BLaER1 (cell line): ENCODE data around the gene BRD8.

Experiments
- H3K27ac ChIP-seq: shearing (Covaris generic); formaldehyde crosslinking; 2 replicates; pipeline ENCODE4 v1.8.1; 2022
- H3K27me3 ChIP-seq: shearing (Covaris generic); formaldehyde crosslinking; 2 replicates; pipeline ENCODE4 v1.8.1; 2022
- H3K36me3 ChIP-seq: shearing (Covaris generic); formaldehyde crosslinking; 2 replicates; pipeline ENCODE4 v1.8.1; 2022
- H3K4me1 ChIP-seq: shearing (Covaris generic); formaldehyde crosslinking; 2 replicates; pipeline ENCODE4 v1.8.1; 2022
- H3K4me2 ChIP-seq: shearing (Covaris generic); formaldehyde crosslinking; 2 replicates; pipeline ENCODE4 v1.8.1; 2022
- H3K4me3 ChIP-seq: shearing (Covaris generic); formaldehyde crosslinking; 2 replicates; pipeline ENCODE4 v1.8.1; 2022
- H3K9ac ChIP-seq: shearing (Covaris generic); formaldehyde crosslinking; 2 replicates; pipeline ENCODE4 v1.8.1; 2022
- H3K9me3 ChIP-seq: shearing (Covaris generic); formaldehyde crosslinking; 2 replicates; pipeline ENCODE4 v1.8.1; 2022
- H4K20me1 ChIP-seq: shearing (Covaris generic); formaldehyde crosslinking; 2 replicates; pipeline ENCODE4 v1.8.1; 2022
- Cebpa-rat ChIP-seq: shearing (Covaris generic); IDR thresholded peaks from 2 replicates; pipeline ENCODE4 v1.8.1; 2022

Gene BRD8

DNA sequence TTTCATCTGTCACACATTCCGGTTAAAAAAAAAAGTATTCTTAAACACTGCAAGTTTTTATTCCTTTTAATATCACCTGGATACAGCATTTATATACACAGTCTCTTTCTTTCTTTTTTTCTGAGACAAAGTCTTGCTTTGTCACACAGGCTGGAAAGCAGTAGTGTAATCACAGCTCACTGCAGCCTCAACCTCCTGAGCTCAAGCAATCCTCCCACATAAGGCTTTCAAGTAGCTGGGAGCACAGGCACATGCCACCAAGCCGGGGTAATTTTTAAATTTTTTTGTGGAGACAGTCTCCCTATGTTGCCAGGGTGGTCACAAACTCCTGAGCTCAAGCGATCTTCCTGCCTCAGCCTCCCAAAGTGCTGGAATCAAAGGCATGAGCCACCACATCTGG is 14.4 kb upstream of the BRD8 start:
- Histone ChIP-seq H3K9me3 (no peaks in the 10 kb centered on the region), H3K4me2 (no peak overlapping the region), H4K20me1 (0 out of 2 replicates have a peak, but pooled peaks cover 12% of the 10 kb centered on the region), H3K4me3 (no peak overlapping the region), H3K36me3 (peaks cover 96% of the 10 kb centered on the region), H3K9ac (no peak overlapping the region), H3K27me3 (no peaks in the 10 kb centered on the region), H3K4me1 (no peaks in the 10 kb centered on the region), H3K27ac (no peak overlapping the region)
- no peak for TF ChIP-seq Cebpa-rat

DNA sequence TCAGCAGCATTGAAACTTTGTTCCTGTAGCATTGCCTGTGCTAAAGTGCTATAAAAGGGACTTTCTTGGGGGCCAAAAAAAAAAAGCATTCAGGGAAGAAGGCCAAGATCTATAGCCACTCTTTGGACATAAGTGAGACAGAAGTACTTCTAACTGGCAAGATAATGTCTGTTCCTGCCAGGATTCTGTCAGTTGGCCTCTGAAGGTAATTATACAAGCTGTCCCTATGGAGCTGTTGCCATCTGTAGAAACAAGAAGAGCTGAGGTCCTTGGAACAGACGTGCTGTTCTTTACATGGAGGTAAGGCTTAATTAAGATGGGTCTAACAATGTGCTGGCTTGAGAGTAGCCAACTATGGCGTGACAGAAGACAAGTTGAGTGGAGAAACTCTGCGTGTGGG is 10.2 kb upstream of the BRD8 start:
- Histone ChIP-seq H3K4me3 (no peak overlapping the region), H3K4me2 (no peak overlapping the region), H3K9ac (no peak overlapping the region), H3K4me1 (no peaks in the 10 kb centered on the region), H3K27me3 (no peaks in the 10 kb centered on the region), H4K20me1 (peaks cover 42% of the 10 kb centered on the region), H3K27ac (no peak overlapping the region), H3K9me3 (no peaks in the 10 kb centered on the region), H3K36me3 (peaks cover 100% of the 10 kb centered on the region)
- no peak for TF ChIP-seq Cebpa-rat

GRCh38 chr5:138186002-138186447 is 7.6 kb upstream of the BRD8 start:
- TF ChIP-seq Cebpa-rat, result no peak
- Histone ChIP-seq H3K36me3 (peaks cover 100% of the 10 kb centered on the region), H4K20me1 (peaks cover 56% of the 10 kb centered on the region), H3K27ac (no peak overlapping the region), H3K4me1 (peaks cover 2% of the 10 kb centered on the region; the same call in 1 of the 2 replicates), H3K4me3 (no peak overlapping the region), H3K9me3 (no peaks in the 10 kb centered on the region), H3K4me2 (no peak overlapping the region), H3K27me3 (no peaks in the 10 kb centered on the region), H3K9ac (no peak overlapping the region)

GRCh38 chr5:138182808-138183207 is 4.4 kb upstream of the BRD8 start:
- Histone ChIP-seq H3K4me3 (no peak overlapping the region), H3K36me3 (peaks cover 73% of the 10 kb centered on the region), H4K20me1 (peaks cover 55% of the 10 kb centered on the region), H3K27ac (no peak overlapping the region), H3K4me1 (peaks cover 20% of the 10 kb centered on the region), H3K4me2 (no peak overlapping the region), H3K9ac (no peak overlapping the region; the same call in 1 of the 2 replicates), H3K9me3 (no peaks in the 10 kb centered on the region), H3K27me3 (no peaks in the 10 kb centered on the region)
- no peak for TF ChIP-seq Cebpa-rat

GRCh38 chr5:138180841-138181240 is 2.4 kb upstream of the BRD8 start:
- Histone ChIP-seq H3K27me3 (no peaks in the 10 kb centered on the region), H4K20me1 (peaks cover 50% of the 10 kb centered on the region), H3K9ac (peak overlapping the region; percentile 56), H3K4me1 (peaks cover 32% of the 10 kb centered on the region), H3K4me3 (no peak overlapping the region), H3K27ac (no peak overlapping the region), H3K36me3 (peaks cover 64% of the 10 kb centered on the region), H3K9me3 (no peaks in the 10 kb centered on the region), H3K4me2 (peak overlapping the region; percentile 92)
- TF ChIP-seq Cebpa-rat, result no peak

- Histone ChIP-seq H3K36me3 (peaks cover 64% of the 10 kb centered on the region), H3K27ac (no peak overlapping the region)
These were observed 1.9 kb upstream of the BRD8 start for GRCh38 chr5:138180183-138180782.

GRCh38 chr5:138179277-138179857 is 937 bp upstream of the BRD8 start:
- Histone ChIP-seq H3K9ac (peak overlapping the region; percentile 90), H3K4me2 (peak overlapping the region; percentile 92), H3K36me3 (peaks cover 64% of the 10 kb centered on the region), H3K27me3 (no peaks in the 10 kb centered on the region), H3K4me1 (peaks cover 32% of the 10 kb centered on the region), H3K27ac (peak overlapping the region; percentile 89), H3K9me3 (no peaks in the 10 kb centered on the region), H4K20me1 (peaks cover 35% of the 10 kb centered on the region), H3K4me3 (peak overlapping the region; percentile 86)
- TF ChIP-seq Cebpa-rat, result no peak

More at GRCh38 chr5:138180183-138180782, 1.9 kb upstream of the BRD8 start:
- no peaks in the 10 kb centered on the region for H3K27me3 ChIP-seq
- H3K4me2 ChIP-seq, result peak overlapping the region; percentile 92
- peaks cover 32% of the 10 kb centered on the region for H3K4me1 ChIP-seq
- peak overlapping the region; percentile 86 for H3K4me3 ChIP-seq
- peak overlapping the region; percentile 90 for H3K9ac ChIP-seq
- TF ChIP-seq Cebpa-rat, result no peak
- H4K20me1 ChIP-seq, result peaks cover 44% of the 10 kb centered on the region
- no peaks in the 10 kb centered on the region for H3K9me3 ChIP-seq

GRCh38 chr5:138177941-138178515 is 402 bp downstream of the BRD8 start:
- H3K36me3 ChIP-seq, result peaks cover 64% of the 10 kb centered on the region
- H3K9me3 ChIP-seq, result no peaks in the 10 kb centered on the region
- H4K20me1 ChIP-seq, result peaks cover 37% of the 10 kb centered on the region
- H3K27me3 ChIP-seq, result no peaks in the 10 kb centered on the region
- peak overlapping the region; percentile 92 for H3K4me2 ChIP-seq
- H3K27ac ChIP-seq, result peak overlapping the region; percentile 89
- H3K4me3 ChIP-seq, result peak overlapping the region; percentile 86
- TF ChIP-seq Cebpa-rat, result no peak
- peak overlapping the region; percentile 90 for H3K9ac ChIP-seq
- H3K4me1 ChIP-seq, result peaks cover 32% of the 10 kb centered on the region

- no peak overlapping the region for H3K9ac ChIP-seq
- H3K9me3 ChIP-seq, result no peaks in the 10 kb centered on the region
- H4K20me1 ChIP-seq, result 0 out of 2 replicates have a peak, but pooled peaks cover 30% of the 10 kb centered on the region
- H3K4me1 ChIP-seq, result no peaks in the 10 kb centered on the region
- no peaks in the 10 kb centered on the region; the same call in 1 of the 2 replicates for H3K27me3 ChIP-seq
- H3K27ac ChIP-seq, result no peak overlapping the region
- H3K36me3 ChIP-seq, result peaks cover 100% of the 10 kb centered on the region
- H3K4me3 ChIP-seq, result no peak overlapping the region
- H3K4me2 ChIP-seq, result no peak overlapping the region
- no peak for TF ChIP-seq Cebpa-rat
These were observed 8.1 kb downstream of the BRD8 start for GRCh38 chr5:138170299-138170698.

DNA sequence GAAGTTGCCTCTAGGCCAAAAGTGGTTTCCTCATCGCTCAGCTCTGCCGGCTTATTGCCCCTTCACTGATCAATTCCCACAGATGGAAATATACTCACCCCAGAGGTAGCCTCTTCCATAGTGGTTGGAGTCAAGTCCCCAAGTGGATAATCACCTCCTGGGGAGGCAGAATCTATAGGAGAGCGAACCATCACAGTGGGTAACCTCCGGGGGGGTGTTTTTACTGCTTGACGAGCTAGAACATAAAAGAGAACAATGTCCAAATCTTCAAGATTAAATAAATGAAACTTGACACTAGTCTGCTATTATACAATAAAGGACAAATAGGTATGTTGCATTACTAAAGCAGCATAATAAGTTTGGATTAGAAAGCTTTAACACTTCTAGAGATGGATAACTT is 9.3 kb downstream of the BRD8 start:
- H4K20me1 ChIP-seq, result peaks cover 34% of the 10 kb centered on the region; the same call in 1 of the 2 replicates
- H3K4me2 ChIP-seq, result no peak overlapping the region
- no peaks in the 10 kb centered on the region; the same call in 1 of the 2 replicates for H3K27me3 ChIP-seq
- H3K27ac ChIP-seq, result no peak overlapping the region
- H3K36me3 ChIP-seq, result peaks cover 100% of the 10 kb centered on the region
- no peak overlapping the region for H3K4me3 ChIP-seq
- H3K9me3 ChIP-seq, result no peaks in the 10 kb centered on the region
- no peaks in the 10 kb centered on the region for H3K4me1 ChIP-seq
- no peak overlapping the region for H3K9ac ChIP-seq
- no peak for TF ChIP-seq Cebpa-rat
